HepG2 (cell line): ENCODE data around the gene DVL3. TPM values are rescaled to one million over a fixed set of nuclear protein-coding genes. Genes with fewer than 3 reads are reported as not detected.

Source experiments
- ATAC-seq: fragments of 200-7000 bp; cut with Tn5 transposase; 3 replicates; pipeline ENCODE4 v1.9.1; 2020; ENCODE audit warnings: mild to moderate bottlenecking, moderate library complexity
- BruUV-seq: library from RNA; stranded (reverse); fragments of 400-500 nt; replicated peaks from 2 replicates; lab custom pipeline; 2021; lab: Mats Ljungman, UMichigan
- CTCF ChIA-PET: fragments of 300-600 bp; formaldehyde crosslinking; extraction: SDS; loops from one replicate; lab custom pipeline; 2021; ENCODE audit warnings: low total read pairs, inconsistent platforms, low intra/inter-chr PET ratio; lab: Yijun Ruan, JAX
- POLR2A ChIA-PET: fragments of 350-600 bp; sonication (Branson Sonifier 250); formaldehyde crosslinking; loops from one replicate; lab custom pipeline; 2020; ENCODE audit warnings: antibody characterized with exemption, inconsistent platforms; lab: Yijun Ruan, JAX
- DNase-seq: peaks from one replicate; pipeline ENCODE4 v3.0.0-alpha.2; 2015; ENCODE audit warnings: low spot score
- FAIRE-seq: peaks from 3 replicates; lab custom pipeline; 2011; peaks lifted over from hg19 to GRCh38; lab: Jason Lieb, UNC
- H2AFZ ChIP-seq: one replicate; pipeline ENCODE4 v1.6.1; 2011; ENCODE audit warnings: low read length, inconsistent platforms
- H3K27ac ChIP-seq: fragments of 300-600 bp; 3 replicates; pipeline ENCODE4 v1.8.0; 2011; ENCODE audit warnings: mixed run types, mild to moderate bottlenecking, mixed read lengths, low read length, inconsistent platforms; ENCODE audit not compliant: insufficient read depth; ENCODE audit errors: extremely low read length
- H3K27me3 ChIP-seq, 2 experiments: fragments of 200-600 bp in 1 of 2; 2 replicates in 1 of 2; 3 replicates in 1 of 2; pipeline versions ENCODE4 v1.6.0 to v1.8.0; 2011; ENCODE audit warnings: low read length in 2 of 2, mild to moderate bottlenecking in 2 of 2, moderate library complexity in 2 of 2, inconsistent platforms in 1 of 2; ENCODE audit not compliant: insufficient read depth in 2 of 2, control insufficient read depth in 1 of 2
- H3K36me3 ChIP-seq, 2 experiments: fragments of 200-600 bp in 1 of 2; replicated peaks in 1 of 2; 2 replicates in 1 of 2; 3 replicates in 1 of 2; pipeline versions ENCODE4 v1.5.1 to v1.8.0; 2011; ENCODE audit warnings: low read length in 2 of 2, inconsistent platforms in 1 of 2; ENCODE audit not compliant: insufficient read depth in 2 of 2, control insufficient read depth in 1 of 2
- H3K4me1 ChIP-seq: 2 replicates; pipeline ENCODE4 v1.5.1; 2012; ENCODE audit warnings: low read length, inconsistent platforms; ENCODE audit not compliant: insufficient read depth
- H3K4me2 ChIP-seq: 2 replicates; pipeline ENCODE4 v1.6.0; 2011; ENCODE audit warnings: low read depth, low read length, inconsistent platforms
- H3K4me3 ChIP-seq, 3 experiments: fragments of 200-600 bp in 1 of 3; sonication (generic), shearing (Covaris generic) in 1 of 3; replicated peaks in 1 of 3; 2 replicates each; pipeline ENCODE4 v1.5.1; 2011 to 2016; ENCODE audit warnings: low read length in 3 of 3, inconsistent platforms in 2 of 3, low read depth in 2 of 3, mild to moderate bottlenecking in 2 of 3, control low read depth in 1 of 3, mixed read lengths in 1 of 3; ENCODE audit not compliant: insufficient read depth in 1 of 3
- H3K79me2 ChIP-seq: one replicate; pipeline ENCODE4 v1.6.1; 2011; ENCODE audit warnings: low read length, inconsistent platforms; ENCODE audit not compliant: insufficient read depth
- H3K9ac ChIP-seq: 2 replicates; pipeline ENCODE4 v1.6.0; 2011; ENCODE audit warnings: mild to moderate bottlenecking, low read depth, low read length, inconsistent platforms; ENCODE audit not compliant: insufficient read depth
- H3K9me3 ChIP-seq: 2 replicates; pipeline ENCODE4 v1.5.1; 2012; ENCODE audit warnings: mild to moderate bottlenecking, low read length
- H4K20me1 ChIP-seq: 2 replicates; pipeline ENCODE4 v1.6.0; 2011; ENCODE audit warnings: inconsistent platforms, mild to moderate bottlenecking, low read length, moderate library complexity; ENCODE audit not compliant: insufficient read depth
- FOXA1 ChIP-seq, 2 experiments: fragments of 450-650 bp in 1 of 2; sonication (generic) in 1 of 2; formaldehyde crosslinking in 1 of 2; IDR thresholded peaks; 2 replicates each; pipeline versions ENCODE4 v1.4.0 to v1.6.1; 2016 to 2020; ENCODE audit warnings: missing genetic modification reagents in 1 of 2
- FOXM1 ChIP-seq: sonication (generic); formaldehyde crosslinking; IDR thresholded peaks from 2 replicates; pipeline ENCODE4 v1.5.0; 2020; ENCODE audit warnings: missing genetic modification reagents
- MAFF ChIP-seq: IDR thresholded peaks from 2 replicates; pipeline ENCODE4 v1.6.1; 2011; ENCODE audit warnings: low read depth, low read length, improper control_type of control experiment
- MAFK ChIP-seq, 2 experiments: IDR thresholded peaks in 1 of 2; conservative IDR thresholded peaks in 1 of 2; 2 replicates each; pipeline ENCODE4 v1.6.1; 2011; ENCODE audit warnings: improper control_type of control experiment in 2 of 2, low read length in 2 of 2
- NFYB ChIP-seq: sonication (generic); formaldehyde crosslinking; IDR thresholded peaks from 2 replicates; pipeline ENCODE4 v1.4.0; 2020; ENCODE audit warnings: missing genetic modification reagents
- NKX3-1 ChIP-seq: sonication (generic); formaldehyde crosslinking; IDR thresholded peaks from 2 replicates; pipeline ENCODE4 v1.5.0; 2020; ENCODE audit warnings: missing genetic modification reagents
- NR2F1 ChIP-seq, 2 experiments: fragments of 450-650 bp in 1 of 2; formaldehyde crosslinking in 1 of 2; IDR thresholded peaks; 2 replicates each; pipeline versions ENCODE4 v1.5.0 to v1.6.1; 2016 to 2020; ENCODE audit warnings: mild to moderate bottlenecking in 1 of 2, missing compliant biosample characterization in 1 of 2, missing genetic modification reagents in 1 of 2, moderate library complexity in 1 of 2
- RAD21 ChIP-seq: fragments of 450-650 bp; formaldehyde crosslinking; IDR thresholded peaks from 2 replicates; pipeline ENCODE4 v1.5.0; 2020; ENCODE audit warnings: mild to moderate bottlenecking
- SAP130 ChIP-seq: IDR thresholded peaks from 2 replicates; pipeline ENCODE4 v1.6.1; 2016; ENCODE audit warnings: low read depth
- TRIM24 ChIP-seq: sonication (generic); formaldehyde crosslinking; IDR thresholded peaks from 2 replicates; pipeline ENCODE4 v1.8.0; 2022; ENCODE audit warnings: mild to moderate bottlenecking, missing genetic modification reagents
- ZNF253 ChIP-seq: sonication (generic); formaldehyde crosslinking; IDR thresholded peaks from 2 replicates; pipeline ENCODE4 v1.8.0; 2022; ENCODE audit warnings: mild to moderate bottlenecking, missing genetic modification reagents, borderline replicate concordance
- ZNF629 ChIP-seq: sonication (generic); formaldehyde crosslinking; conservative IDR thresholded peaks from 2 replicates; pipeline ENCODE4 v1.5.0; 2020; ENCODE audit warnings: missing genetic modification reagents
- ZNF891 ChIP-seq: sonication (generic); formaldehyde crosslinking; IDR thresholded peaks from 2 replicates; pipeline ENCODE4 v1.5.0; 2020; ENCODE audit warnings: mild to moderate bottlenecking, missing genetic modification reagents
- WGBS: methylation state at CpG from one replicate; pipeline ENCODE4 v1.1.6; 2017; ENCODE audit warnings: low lambda C conversion rate; 5-methylcytosine and 5-hydroxymethylcytosine counted together
- in situ Hi-C: cut with HindIII; loops from 2 replicates; pipeline ENCODE4 v1.10.0; 2017; ENCODE audit warnings: low pct_unique_long_range_greater_than_20kb; ENCODE audit not compliant: extremely low pct_ligation_motif_present
- intact Hi-C: fragments of 100-400 bp; cut with micrococcal nuclease; formaldehyde crosslinking; loops from one replicate; pipeline ENCODE4 v1.10.0; 2022; ENCODE audit not compliant: unreplicated experiment
- polyA plus RNA-seq, 8 experiments: library from polyadenylated mRNA; depleted of rRNA in 3 of 8; stranded (reverse) in 7 of 8; unstranded in 1 of 8; fragments of >200 nt; fragmentation: Illumina TruSeq in 4 of 8; extraction: Trizol in 4 of 8; gene quantifications; 2 replicates each; pipeline versions ENCODE4 v1.2.1 to v1.2.3, GENCODE V29; 2011 to 2016; ENCODE audit warnings: low read depth in 4 of 8, missing spikeins in 1 of 8, mixed read lengths in 1 of 8; ENCODE audit not compliant: insufficient read depth in 1 of 8
- total RNA-seq, 5 experiments: library from RNA; depleted of rRNA; stranded (reverse); fragments of >200 nt; fragmentation: Illumina TruSeq; extraction: Trizol; gene quantifications; 2 replicates each; pipeline ENCODE4 v1.2.3, GENCODE V29; 2016; ENCODE audit warnings: low read depth in 1 of 5
- TF ChIP-seq, protein P1 (sequence below): sonication (generic); formaldehyde crosslinking; conservative IDR thresholded peaks from 2 replicates; pipeline ENCODE4 v1.4.0; 2020; ENCODE audit warnings: missing genetic modification reagents
- TF ChIP-seq, protein P2 (sequence below): sonication (generic); formaldehyde crosslinking; IDR thresholded peaks from 2 replicates; pipeline ENCODE4 v1.4.0; 2020; ENCODE audit warnings: mild to moderate bottlenecking, missing genetic modification reagents

Gene DVL3
- total and polyA plus RNA-seq, 2 of the 13 experiments (the other 11 are each of a cell fraction or from before 2014, with no cell fraction given) = 29.0 to 36.1 TPM

GRCh38 chr3:184129012-184129411, 26.2 kb upstream of the DVL3 start (continued):
- TF ChIP-seq, protein P1, sequence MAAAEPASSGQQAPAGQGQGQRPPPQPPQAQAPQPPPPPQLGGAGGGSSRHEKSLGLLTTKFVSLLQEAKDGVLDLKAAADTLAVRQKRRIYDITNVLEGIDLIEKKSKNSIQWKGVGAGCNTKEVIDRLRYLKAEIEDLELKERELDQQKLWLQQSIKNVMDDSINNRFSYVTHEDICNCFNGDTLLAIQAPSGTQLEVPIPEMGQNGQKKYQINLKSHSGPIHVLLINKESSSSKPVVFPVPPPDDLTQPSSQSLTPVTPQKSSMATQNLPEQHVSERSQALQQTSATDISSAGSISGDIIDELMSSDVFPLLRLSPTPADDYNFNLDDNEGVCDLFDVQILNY (CRISPR knock-in tag) = no peak
- no peak for TF ChIP-seq FOXA1 (IDR thresholded peaks at IDR 0.05)
- TF ChIP-seq FOXA1 (CRISPR knock-in tag; IDR thresholded peaks at IDR 0.05) = 0 out of 2 replicates have a peak, but pooled peaks have one; percentile 19
- TF ChIP-seq RAD21 = 0 out of 2 replicates have a peak, but pooled peaks have one; percentile 11
- TF ChIP-seq SAP130 = 0 out of 2 replicates have a peak, but pooled peaks have one; percentile 12

GRCh38 chr3:184132945-184133344, 22.2 kb upstream of the DVL3 start:
- no peaks in the 10 kb centered on the region; a peak in 1 of 5 replicates for H3K27me3 ChIP-seq
- DNase-seq (no peak), FAIRE-seq (no peak), ATAC-seq (no peak)
- no TSS peak for BruUV-seq
- ChIA-PET POLR2A (no interaction called here), CTCF (no interaction called here)
- no peak overlapping the region for H3K9ac ChIP-seq
- in situ Hi-C loops (loop anchor here (25.0 kb wide), 1 partner anchor 246 kb away; the partner anchor contains the start of gene PARL), intact Hi-C loops (loop anchor here (5.0 kb wide), 1 partner anchor 91 kb away; no protein-coding TSS in a partner anchor)
- H3K79me2 ChIP-seq = peaks cover 28% of the 10 kb centered on the region
- WGBS = 92% methylated on average over 4 of the region's 4 CpGs
- no peak overlapping the region for H3K27ac ChIP-seq
- H4K20me1 ChIP-seq = no peaks in the 10 kb centered on the region
- H3K9me3 ChIP-seq = no peaks in the 10 kb centered on the region
- H2AFZ ChIP-seq = no peak overlapping the region
- peaks cover 23% of the 10 kb centered on the region for H3K4me1 ChIP-seq
- no peak overlapping the region for H3K4me3 ChIP-seq
- no peak overlapping the region for H3K4me2 ChIP-seq
- peaks cover 1 to 5% of the 10 kb centered on the region in 2 experiments; a peak in 3 of 5 replicates for H3K36me3 ChIP-seq
- TF ChIP-seq NR2F1 (CRISPR knock-in tag; IDR thresholded peaks at IDR 0.05) (no peak), MAFK (conservative IDR thresholded peaks at IDR 0.05 in 1 of 2, IDR thresholded peaks at IDR 0.05 in 1 of 2; ENCODE audit: low read length in 2 of 2) (peak; percentile 89 to 90), ZNF891 (CRISPR knock-in tag) (no peak), MAFF (peak; percentile 87), FOXM1 (CRISPR knock-in tag) (no peak), NKX3-1 (CRISPR knock-in tag) (no peak), TRIM24 (no peak), ZNF629 (0 out of 2 replicates have a peak, but pooled peaks have one; percentile 22), ZNF253 (no peak), NFYB (no peak)
- TF ChIP-seq, protein P2, sequence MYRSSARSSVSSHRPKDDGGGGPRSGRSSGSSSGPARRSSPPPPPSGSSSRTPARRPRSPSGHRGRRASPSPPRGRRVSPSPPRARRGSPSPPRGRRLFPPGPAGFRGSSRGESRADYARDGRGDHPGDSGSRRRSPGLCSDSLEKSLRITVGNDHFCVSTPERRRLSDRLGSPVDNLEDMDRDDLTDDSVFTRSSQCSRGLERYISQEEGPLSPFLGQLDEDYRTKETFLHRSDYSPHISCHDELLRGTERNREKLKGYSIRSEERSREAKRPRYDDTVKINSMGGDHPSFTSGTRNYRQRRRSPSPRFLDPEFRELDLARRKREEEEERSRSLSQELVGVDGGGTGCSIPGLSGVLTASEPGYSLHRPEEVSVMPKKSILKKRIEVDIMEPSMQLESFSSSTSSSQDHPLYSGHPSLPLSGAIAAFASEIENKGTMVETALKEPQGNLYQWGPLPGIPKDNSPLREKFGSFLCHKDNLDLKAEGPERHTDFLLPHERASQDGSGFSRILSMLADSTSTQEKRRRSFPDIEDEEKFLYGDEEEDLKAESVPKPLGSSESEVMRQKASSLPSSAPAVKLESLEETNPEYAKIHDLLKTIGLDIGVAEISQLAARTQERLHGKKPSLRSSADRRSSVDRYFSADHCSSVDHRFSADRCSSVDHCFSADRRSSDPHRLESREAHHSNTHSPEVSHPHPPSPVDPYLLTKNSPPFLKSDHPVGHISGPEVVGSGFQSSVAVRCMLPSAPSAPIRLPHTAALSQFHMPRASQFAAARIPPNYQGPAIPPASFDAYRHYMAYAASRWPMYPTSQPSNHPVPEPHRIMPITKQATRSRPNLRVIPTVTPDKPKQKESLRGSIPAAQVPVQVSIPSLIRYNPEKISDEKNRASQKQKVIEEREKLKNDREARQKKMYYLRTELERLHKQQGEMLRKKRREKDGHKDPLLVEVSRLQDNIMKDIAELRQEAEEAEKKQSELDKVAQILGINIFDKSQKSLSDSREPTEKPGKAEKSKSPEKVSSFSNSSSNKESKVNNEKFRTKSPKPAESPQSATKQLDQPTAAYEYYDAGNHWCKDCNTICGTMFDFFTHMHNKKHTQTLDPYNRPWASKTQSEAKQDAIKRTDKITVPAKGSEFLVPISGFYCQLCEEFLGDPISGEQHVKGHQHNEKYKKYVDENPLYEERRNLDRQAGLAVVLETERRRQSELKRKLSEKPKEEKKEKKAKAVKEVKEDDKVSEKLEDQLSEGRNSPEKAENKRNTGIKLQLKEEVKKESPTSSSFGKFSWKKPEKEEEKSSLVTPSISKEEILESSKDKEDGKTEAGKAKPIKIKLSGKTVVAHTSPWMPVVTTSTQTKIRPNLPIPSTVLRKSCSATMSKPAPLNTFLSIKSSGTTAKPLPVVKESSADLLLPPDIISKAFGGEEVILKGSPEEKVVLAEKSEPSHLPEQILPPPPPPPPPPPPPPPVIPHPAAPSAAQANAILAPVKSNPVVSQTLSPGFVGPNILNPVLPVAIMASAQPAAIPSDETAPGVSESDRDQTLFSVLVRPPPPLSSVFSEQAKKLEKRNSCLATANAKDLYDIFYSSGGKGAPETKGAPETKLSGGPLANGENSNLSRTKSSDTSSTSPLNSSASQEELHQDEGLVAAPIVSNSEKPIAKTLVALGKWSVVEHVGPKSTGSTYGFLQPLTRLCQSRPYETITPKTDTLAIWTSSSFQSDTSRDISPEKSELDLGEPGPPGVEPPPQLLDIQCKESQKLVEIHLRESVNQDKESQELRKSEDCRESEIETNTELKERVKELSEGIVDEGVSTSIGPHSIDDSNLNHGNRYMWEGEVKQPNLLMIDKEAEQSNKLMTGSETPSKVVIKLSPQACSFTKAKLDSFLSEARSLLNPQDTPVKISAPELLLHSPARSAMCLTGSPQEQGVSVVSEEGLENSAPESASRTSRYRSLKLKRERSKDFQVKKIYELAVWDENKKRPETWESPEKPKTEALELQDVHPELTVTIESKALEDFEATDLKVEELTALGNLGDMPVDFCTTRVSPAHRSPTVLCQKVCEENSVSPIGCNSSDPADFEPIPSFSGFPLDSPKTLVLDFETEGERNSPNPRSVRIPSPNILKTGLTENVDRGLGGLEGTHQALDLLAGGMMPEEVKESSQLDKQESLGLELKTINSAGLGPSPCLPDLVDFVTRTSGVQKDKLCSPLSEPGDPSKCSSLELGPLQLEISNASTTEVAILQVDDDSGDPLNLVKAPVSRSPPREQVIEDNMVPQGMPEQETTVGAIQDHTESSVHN = no peak
